ENCODE results near the gene PLCG1. TPM values are rescaled to one million over a fixed set of nuclear protein-coding genes. Genes with fewer than 3 reads are reported as not detected.

Gene PLCG1
- total and polyA plus RNA-seq, 9 of the 15 experiments (the other 6 are each of a cell fraction or from before 2014, with no cell fraction given), result 1.7 to 67.0 (median 34.8) TPM

- TF ChIP-seq ZNF639 (CRISPR knock-in tag; conservative IDR thresholded peaks at IDR 0.05 in 1 of 2, IDR thresholded peaks at IDR 0.05 in 1 of 2), result peak in 1 of 2 experiments; percentile 64; a peak in 2 of 4 replicates
- TF ChIP-seq CTBP1 (IDR thresholded peaks at IDR 0.05; ENCODE audit: borderline replicate concordance), result peak; percentile 96
- no peak for TF ChIP-seq MYNN (IDR thresholded peaks at IDR 0.05)
- no peak for TF ChIP-seq MYNN (CRISPR knock-in tag; IDR thresholded peaks at IDR 0.05)
- peak; percentile 76 for TF ChIP-seq RBFOX2 (IDR thresholded peaks at IDR 0.05; ENCODE audit: low read depth, low read length)
- TF ChIP-seq ZBTB7A (IDR thresholded peaks at IDR 0.05; ENCODE audit: borderline replicate concordance, control insufficient read depth, low read depth, low read length), result peak; percentile 89
- peak; percentile 75 to 84; a peak in 3 of 4 replicates for TF ChIP-seq NRF1 (conservative IDR thresholded peaks at IDR 0.05 in 1 of 2, IDR thresholded peaks at IDR 0.05 in 1 of 2)
- TF ChIP-seq ZNF41 (CRISPR knock-in tag; conservative IDR thresholded peaks at IDR 0.05), result no peak
- TF ChIP-seq L3MBTL2 (IDR thresholded peaks at IDR 0.05), result peak; percentile 87
- TF ChIP-seq MYC (IDR thresholded peaks at IDR 0.05; ENCODE audit: low read depth, low read length), result peak; percentile 54; the same call in 1 of the 2 replicates
- TF ChIP-seq MYC (CRISPR knock-in tag; IDR thresholded peaks at IDR 0.05; ENCODE audit: borderline replicate concordance, low read depth), result no peak
- TF ChIP-seq PHF8 (IDR thresholded peaks at IDR 0.05; ENCODE audit: borderline replicate concordance, low read length), result peak; percentile 81; the same call in 1 of the 2 replicates
- TF ChIP-seq E2F6 (IDR thresholded peaks at IDR 0.05; ENCODE audit: borderline replicate concordance in 1 of 2, extremely low read depth in 1 of 2, insufficient read depth in 1 of 2, insufficient read length in 1 of 2, low read depth in 1 of 2, low read length in 1 of 2, poor library complexity in 1 of 2, severe bottlenecking in 1 of 2), result peak in 1 of 2 experiments; percentile 62
- peak; percentile 87 for TF ChIP-seq VEZF1 (CRISPR knock-in tag; IDR thresholded peaks at IDR 0.05)
- TF ChIP-seq EWSR1 (IDR thresholded peaks at IDR 0.05; ENCODE audit: borderline replicate concordance, low read depth, partially characterized antibody), result no peak
- peak in 1 of 2 experiments; percentile 56; a peak in 1 of 4 replicates for TF ChIP-seq HDAC1 (IDR thresholded peaks at IDR 0.05)
- TF ChIP-seq THAP12 (CRISPR knock-in tag; IDR thresholded peaks at IDR 0.05), result 0 out of 2 replicates have a peak, but pooled peaks have one; percentile 6
Measured at GRCh38 chr20:41136680-41137613, at the start of gene PLCG1 (continued).
